ENCODE data around the gene CST8. TPM values are rescaled to one million over a fixed set of nuclear protein-coding genes. Genes with fewer than 3 reads are reported as not detected.

Gene CST8
- total and polyA plus RNA-seq, 8 donors, result not detected

GRCh38 chr20:23542801-23543200 lies 51.9 kb downstream of the CST8 start:
- intact Hi-C loops (cut with DNase I; ENCODE audit: low total_unique reads), result no loop called here
- 49 to 52% (median 51%) methylated on average over 5 of the region's 5 CpGs for WGBS, 5 donors
- Histone ChIP-seq H3K27ac (no peak overlapping the region), H3K4me1 (no peaks in the 10 kb centered on the region), H3K36me3 (no peaks in the 10 kb centered on the region), H3K27me3 (peaks cover 0 to 7% (median 0%) of the 10 kb centered on the region in 3 donors), H3K9me3 (no peaks in the 10 kb centered on the region), H3K4me3 (no peak overlapping the region)
- TF ChIP-seq CTCF (IDR thresholded peaks at IDR 0.05) (no peak), POLR2A (IDR thresholded peaks at IDR 0.05) (no peak), POLR2AphosphoS5 (IDR thresholded peaks at IDR 0.05) (no peak), EP300 (IDR thresholded peaks at IDR 0.05) (no peak)
- DNase-seq, result no peak

- Histone ChIP-seq H3K27ac (no peak overlapping the region), H3K4me1 (no peaks in the 10 kb centered on the region), H3K4me3 (no peak overlapping the region), H3K9me3 (no peaks in the 10 kb centered on the region), H3K36me3 (no peaks in the 10 kb centered on the region), H3K27me3 (peaks cover 0 to 4% (median 0%) of the 10 kb centered on the region in 3 donors)
- intact Hi-C loops (cut with DNase I; ENCODE audit: low total_unique reads), result no loop called here
- DNase-seq, result no peak
- 91 to 97% (median 95%) methylated on average over 6 of the region's 6 CpGs for WGBS, 5 donors
- TF ChIP-seq CTCF (IDR thresholded peaks at IDR 0.05) (no peak), EP300 (IDR thresholded peaks at IDR 0.05) (no peak), POLR2A (IDR thresholded peaks at IDR 0.05) (no peak), POLR2AphosphoS5 (IDR thresholded peaks at IDR 0.05) (no peak)
Measured at GRCh38 chr20:23544133-23544532, 53.2 kb downstream of the CST8 start.

Small RNAs within 50 kb of the gene (small RNA-seq; reads per million reads assigned to genes)
- 0 reads per million in 4 donors for gene RF00019

Other genes with a start within 250 kb of the CST8 start
- gene NXT1, start 140.3 kb upstream of the CST8 start, total RNA-seq, result 10 to 100 TPM in 1 of 5 donors, 1 to 10 TPM in 4; 2.3 to 17.6 (median 9.0) TPM
- 10 to 100 TPM; 22.1 to 24.8 (median 22.2) TPM for gene NXT1, start 140.3 kb upstream of the CST8 start, polyA plus RNA-seq
- 10 to 100 TPM in 3 of 5 donors, 1 to 10 TPM in 2; 2.9 to 19.7 (median 10.3) TPM for gene GZF1, start 128.9 kb upstream of the CST8 start, total RNA-seq
- gene GZF1, start 128.9 kb upstream of the CST8 start, polyA plus RNA-seq, result 1 to 10 TPM; 4.4 to 7.6 (median 6.0) TPM
- gene NAPB, start 69.6 kb upstream of the CST8 start, total RNA-seq, result 10 to 100 TPM in 3 of 5 donors, 1 to 10 TPM in 1, under 1 TPM in 1; 0.58 to 33.5 (median 11.3) TPM
- gene NAPB, start 69.6 kb upstream of the CST8 start, polyA plus RNA-seq, result 1 to 10 TPM; 5.0 to 6.6 (median 5.1) TPM
- 10 to 100 TPM in 1 of 5 donors, not detected in 4; 39.4 TPM for gene CSTL1, start 51.4 kb upstream of the CST8 start, total RNA-seq
- gene CSTL1, start 51.4 kb upstream of the CST8 start, polyA plus RNA-seq, result not detected
- not detected for gene CST11, start 38.2 kb upstream of the CST8 start, total RNA-seq
- not detected for gene CST11, start 38.2 kb upstream of the CST8 start, polyA plus RNA-seq
- not detected for gene CST9L, start 77.4 kb downstream of the CST8 start, total RNA-seq
- not detected for gene CST9L, start 77.4 kb downstream of the CST8 start, polyA plus RNA-seq
- gene CST9, start 114.8 kb downstream of the CST8 start, total RNA-seq, result not detected
- gene CST9, start 114.8 kb downstream of the CST8 start, polyA plus RNA-seq, result not detected
- 1,000 to 10,000 TPM in 1 of 5 donors, 100 to 1,000 TPM in 4; 231 to 2,024 (median 730) TPM for gene CST3, start 146.8 kb downstream of the CST8 start, total RNA-seq
- gene CST3, start 146.8 kb downstream of the CST8 start, polyA plus RNA-seq, result 100 to 1,000 TPM; 355 to 952 (median 410) TPM
- not detected for gene CST4, start 197.9 kb downstream of the CST8 start, total RNA-seq
- gene CST4, start 197.9 kb downstream of the CST8 start, polyA plus RNA-seq, result not detected